Kidney epithelial cell (primary cell): ENCODE data around the gene KCTD10. TPM values are rescaled to one million over a fixed set of nuclear protein-coding genes. Genes with fewer than 3 reads are reported as not detected.
"Not testable (repeated sequence)": the region's sequence is repeated elsewhere in the genome, so short reads cannot be mapped to it uniquely, and the experiment has no call there.

Experiments used
- DNase-seq: peaks from one replicate; pipeline ENCODE4 v3.0.0-alpha.2; 2010; ENCODE audit warnings: low read depth
- H3K27me3 ChIP-seq: 2 replicates; pipeline ENCODE4 v1.6.0; 2011; ENCODE audit warnings: low read length; ENCODE audit not compliant: control insufficient read depth, insufficient read depth
- H3K36me3 ChIP-seq: 2 replicates; pipeline ENCODE4 v1.5.1; 2011; ENCODE audit warnings: low read length; ENCODE audit not compliant: control insufficient read depth, insufficient read depth
- H3K4me3 ChIP-seq: 2 replicates; pipeline ENCODE4 v1.5.1; 2011; ENCODE audit warnings: low read depth, mild to moderate bottlenecking, control low read depth, low read length
- total RNA-seq: library from RNA; depleted of rRNA; stranded (reverse); fragments of >200 nt; gene quantifications from 2 replicates; pipeline ENCODE4 v1.2.3, GENCODE V29; 2015
- TF ChIP-seq, protein P1 (sequence below): IDR thresholded peaks from 2 replicates; pipeline ENCODE4 v1.5.1; 2011; ENCODE audit warnings: mild to moderate bottlenecking, moderate library complexity, low read length, control low read depth, inconsistent platforms; ENCODE audit not compliant: insufficient read depth, poor library complexity, severe bottlenecking

KCTD10 gene
- total RNA-seq, 1 donor from 2014 or later: 37.9 TPM

DNA sequence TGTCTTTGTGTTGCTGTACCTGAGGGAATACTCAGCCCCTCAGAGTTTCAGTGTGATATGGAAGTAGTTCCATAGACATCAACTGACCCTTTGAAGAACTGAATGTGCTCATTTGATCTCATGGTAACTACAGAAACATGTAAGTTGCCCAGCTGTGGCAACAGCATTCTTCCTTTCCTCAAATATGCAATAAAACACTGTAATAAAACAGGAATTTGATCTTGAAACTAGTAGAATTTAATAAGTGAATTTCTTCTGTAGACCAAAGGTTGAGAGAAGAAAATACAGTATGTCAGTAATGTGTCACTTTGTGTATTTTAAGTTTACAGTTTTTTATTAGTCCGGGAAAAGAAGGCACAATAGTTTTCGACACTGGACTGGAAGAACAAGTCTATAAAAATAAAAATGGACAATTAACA lies 31.9 kb downstream of the KCTD10 start:
- H3K27me3 ChIP-seq: no peaks in the 10 kb centered on the region
- H3K4me3 ChIP-seq: no peak overlapping the region
- TF ChIP-seq, protein P1, sequence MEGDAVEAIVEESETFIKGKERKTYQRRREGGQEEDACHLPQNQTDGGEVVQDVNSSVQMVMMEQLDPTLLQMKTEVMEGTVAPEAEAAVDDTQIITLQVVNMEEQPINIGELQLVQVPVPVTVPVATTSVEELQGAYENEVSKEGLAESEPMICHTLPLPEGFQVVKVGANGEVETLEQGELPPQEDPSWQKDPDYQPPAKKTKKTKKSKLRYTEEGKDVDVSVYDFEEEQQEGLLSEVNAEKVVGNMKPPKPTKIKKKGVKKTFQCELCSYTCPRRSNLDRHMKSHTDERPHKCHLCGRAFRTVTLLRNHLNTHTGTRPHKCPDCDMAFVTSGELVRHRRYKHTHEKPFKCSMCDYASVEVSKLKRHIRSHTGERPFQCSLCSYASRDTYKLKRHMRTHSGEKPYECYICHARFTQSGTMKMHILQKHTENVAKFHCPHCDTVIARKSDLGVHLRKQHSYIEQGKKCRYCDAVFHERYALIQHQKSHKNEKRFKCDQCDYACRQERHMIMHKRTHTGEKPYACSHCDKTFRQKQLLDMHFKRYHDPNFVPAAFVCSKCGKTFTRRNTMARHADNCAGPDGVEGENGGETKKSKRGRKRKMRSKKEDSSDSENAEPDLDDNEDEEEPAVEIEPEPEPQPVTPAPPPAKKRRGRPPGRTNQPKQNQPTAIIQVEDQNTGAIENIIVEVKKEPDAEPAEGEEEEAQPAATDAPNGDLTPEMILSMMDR: no peak
- H3K36me3 ChIP-seq: no peaks in the 10 kb centered on the region
- DNase-seq: no peak

DNA sequence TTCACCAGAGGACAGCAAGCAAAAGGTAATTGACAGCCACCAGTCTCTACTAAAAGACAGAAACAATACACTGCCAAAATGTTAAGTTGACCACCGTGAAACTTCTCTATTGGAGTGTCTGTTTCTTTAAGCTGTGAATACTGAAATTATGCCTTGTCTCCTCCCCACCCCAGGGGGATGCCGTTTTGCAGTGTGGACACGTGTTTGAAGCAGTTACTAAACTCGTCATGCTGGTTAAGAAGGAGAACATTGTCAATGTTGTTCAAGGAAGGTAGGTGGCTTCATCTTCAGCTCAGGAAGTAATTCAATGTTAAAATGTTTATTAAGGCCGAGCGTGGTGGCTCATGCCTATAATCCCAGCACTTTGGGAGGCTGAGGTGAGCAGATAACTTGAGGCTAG lies 32.8 kb downstream of the KCTD10 start:
- Histone ChIP-seq H3K27me3 (no peaks in the 10 kb centered on the region), H3K4me3 (no peak overlapping the region), H3K36me3 (no peaks in the 10 kb centered on the region)
- no peak for DNase-seq
- TF ChIP-seq, protein P1: no peak

DNA sequence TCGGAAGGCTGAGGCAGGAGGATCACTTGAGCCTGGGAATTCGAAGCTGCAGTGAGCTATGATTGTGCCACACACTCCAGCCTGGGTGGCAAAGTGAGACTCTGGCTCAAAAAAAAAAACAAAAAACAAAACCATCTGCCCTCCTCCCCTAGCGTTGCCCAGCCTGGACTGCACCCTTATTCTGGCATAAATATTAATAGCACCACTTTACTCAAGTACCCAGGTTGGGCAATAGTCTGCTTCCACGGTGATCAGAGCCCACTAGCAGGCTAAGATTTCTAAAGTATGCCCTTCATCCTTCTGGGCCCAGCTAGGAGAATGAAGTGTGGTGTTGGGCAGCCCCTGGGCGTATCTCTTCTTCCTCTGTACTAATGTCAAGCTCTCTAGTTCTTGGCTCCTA lies 33.3 kb downstream of the KCTD10 start:
- TF ChIP-seq, protein P1: no peak
- no peak for DNase-seq
- Histone ChIP-seq H3K4me3 (no peak overlapping the region), H3K27me3 (no peaks in the 10 kb centered on the region), H3K36me3 (no peaks in the 10 kb centered on the region)

DNA sequence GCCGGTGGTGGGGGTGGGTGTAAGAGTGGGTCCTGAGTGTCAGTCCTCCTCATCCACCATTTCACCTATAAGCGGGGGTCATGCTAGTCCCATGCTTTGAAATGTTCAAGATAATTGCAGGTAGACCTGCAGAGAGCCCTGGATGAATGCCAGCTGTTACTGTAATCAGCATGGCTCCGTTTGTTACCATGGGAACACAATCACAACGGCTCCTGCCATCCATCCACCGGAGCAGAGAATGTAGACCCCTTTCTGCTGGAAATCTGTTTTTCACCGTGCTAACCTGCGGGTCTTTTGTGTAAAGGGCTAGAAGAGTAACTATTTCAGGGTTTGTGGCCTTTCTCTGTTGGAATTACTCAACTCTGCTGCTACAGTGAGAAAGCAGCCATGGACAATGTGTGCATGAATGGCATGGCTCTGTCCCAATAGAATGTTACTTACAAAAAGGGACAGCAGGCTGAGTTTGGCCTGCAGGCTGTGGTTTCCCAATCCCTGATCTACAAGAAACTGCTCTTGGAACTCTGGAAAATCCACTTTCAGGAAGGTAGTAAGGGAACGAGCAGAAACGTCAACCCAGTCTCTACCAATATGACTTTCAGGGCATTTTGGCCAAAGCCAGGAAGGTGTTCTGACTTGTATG lies 36.1 kb downstream of the KCTD10 start:
- no peak for DNase-seq
- TF ChIP-seq, protein P1: no peak

DNA sequence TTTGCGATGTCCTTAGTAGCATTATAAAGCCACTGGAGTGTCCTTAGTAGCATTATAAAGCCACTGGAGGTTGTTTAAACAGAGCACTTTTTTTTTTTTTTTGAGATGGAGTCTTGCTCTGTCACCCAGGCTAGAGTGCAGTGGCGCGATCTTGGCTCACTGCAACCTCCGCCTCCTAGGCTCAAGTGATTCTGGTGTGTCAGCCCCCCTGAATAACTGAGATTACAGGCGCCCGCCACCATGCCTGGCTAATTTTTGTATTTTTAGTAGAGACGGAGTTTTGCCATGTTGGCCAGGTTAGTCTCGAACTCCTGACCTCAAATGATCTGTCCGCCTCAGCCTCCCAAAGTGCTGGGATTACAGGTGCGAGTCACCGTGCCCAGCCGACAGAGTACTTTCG lies 37.1 kb downstream of the KCTD10 start:
- not testable (repeated sequence) for H3K27me3 ChIP-seq, H3K4me3 ChIP-seq, DNase-seq, H3K36me3 ChIP-seq

More for the DNA sequence above, 36.1 kb downstream of the KCTD10 start:
- Histone ChIP-seq H3K4me3 (no peak overlapping the region), H3K27me3 (no peaks in the 10 kb centered on the region), H3K36me3 (no peaks in the 10 kb centered on the region)

DNA sequence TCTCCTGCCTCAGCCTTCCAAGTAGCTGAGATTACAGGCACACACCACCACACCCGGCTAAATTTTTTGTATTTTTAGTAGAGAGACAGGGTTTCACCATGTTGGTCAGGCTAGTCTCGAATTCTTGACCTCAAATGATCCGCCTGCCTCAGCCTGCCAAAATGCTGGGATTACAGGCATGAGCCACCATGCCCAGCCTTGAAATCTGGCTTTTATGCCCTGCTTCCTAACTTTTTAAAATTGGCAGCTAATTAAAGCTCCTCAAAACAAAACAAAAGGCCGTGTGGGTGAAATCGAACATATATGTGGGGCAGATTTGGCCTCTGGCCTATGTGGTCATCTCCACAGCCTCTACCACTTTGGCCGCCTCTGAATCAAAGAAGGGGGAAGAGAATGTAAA lies 37.9 kb downstream of the KCTD10 start:
- Histone ChIP-seq H3K4me3 (no peak overlapping the region), H3K27me3 (no peaks in the 10 kb centered on the region), H3K36me3 (no peaks in the 10 kb centered on the region)
- DNase-seq: no peak
- TF ChIP-seq, protein P1: no peak
